H9 (cell line): Measurements from ENCODE around the gene ARSG. TPM values are rescaled to one million over a fixed set of nuclear protein-coding genes. Genes with fewer than 3 reads are reported as not detected.

Experiments used
- DNase-seq: peaks from one replicate; pipeline ENCODE4 v3.0.0-alpha.2; 2017
- H2AFZ ChIP-seq: one replicate; pipeline ENCODE4 v1.6.1; 2013; ENCODE audit warnings: mild to moderate bottlenecking, low read length, control low read depth, moderate library complexity
- H2AK5ac ChIP-seq: 2 replicates; pipeline ENCODE4 v1.6.1; 2013; ENCODE audit warnings: low read length, control low read depth, mixed read lengths; ENCODE audit not compliant: insufficient read length
- H2BK120ac ChIP-seq: one replicate; pipeline ENCODE4 v1.6.1; 2013; ENCODE audit warnings: low read depth, mild to moderate bottlenecking, low read length, control low read depth, inconsistent platforms; ENCODE audit not compliant: poor library complexity, severe bottlenecking
- H2BK12ac ChIP-seq: 2 replicates; pipeline ENCODE4 v1.6.1; 2013; ENCODE audit warnings: low read length, control low read depth, mixed read lengths, low read depth; ENCODE audit not compliant: insufficient read length
- H2BK15ac ChIP-seq: 2 replicates; pipeline ENCODE4 v1.6.1; 2013; ENCODE audit warnings: low read depth, low read length, control low read depth
- H2BK20ac ChIP-seq: one replicate; pipeline ENCODE4 v1.6.1; 2013; ENCODE audit warnings: low read depth, mild to moderate bottlenecking, low read length, control low read depth, inconsistent platforms; ENCODE audit not compliant: poor library complexity, severe bottlenecking
- H2BK5ac ChIP-seq: 2 replicates; pipeline ENCODE4 v1.6.1; 2013; ENCODE audit warnings: low read length, control low read depth, mixed read lengths; ENCODE audit not compliant: insufficient read length
- H3K14ac ChIP-seq: 2 replicates; pipeline ENCODE4 v1.6.1; 2013; ENCODE audit warnings: low read length, control low read depth; ENCODE audit not compliant: insufficient read depth
- H3K18ac ChIP-seq: 2 replicates; pipeline ENCODE4 v1.6.1; 2013; ENCODE audit warnings: low read depth, mild to moderate bottlenecking, mixed read lengths, low read length, control low read depth; ENCODE audit not compliant: insufficient read length
- H3K23ac ChIP-seq: 2 replicates; pipeline ENCODE4 v1.6.1; 2013; ENCODE audit warnings: low read length, control low read depth, mixed read lengths, low read depth; ENCODE audit not compliant: insufficient read length
- H3K23me2 ChIP-seq: 2 replicates; pipeline ENCODE4 v1.6.1; 2013; ENCODE audit warnings: low read depth, mild to moderate bottlenecking, mixed read lengths, low read length, control low read depth; ENCODE audit not compliant: insufficient read length, poor library complexity, severe bottlenecking
- H3K27ac ChIP-seq: 2 replicates; pipeline ENCODE4 v1.5.1; 2013; ENCODE audit warnings: low read length, control low read depth, mixed read lengths, low read depth; ENCODE audit not compliant: insufficient read length
- H3K27me3 ChIP-seq: 2 replicates; pipeline ENCODE4 v1.6.1; 2013; ENCODE audit warnings: low read length, control low read depth, inconsistent platforms; ENCODE audit not compliant: insufficient read depth
- H3K4ac ChIP-seq: 2 replicates; pipeline ENCODE4 v1.6.1; 2013; ENCODE audit warnings: low read depth, mild to moderate bottlenecking, control low read depth, inconsistent platforms, low read length, moderate library complexity
- H3K4me1 ChIP-seq: 2 replicates; pipeline ENCODE4 v1.6.1; 2013; ENCODE audit warnings: low read length, control low read depth, inconsistent platforms; ENCODE audit not compliant: insufficient read depth
- H3K4me2 ChIP-seq: 2 replicates; pipeline ENCODE4 v1.6.1; 2013; ENCODE audit warnings: low read length, control low read depth, mixed read lengths; ENCODE audit not compliant: insufficient read length, insufficient read depth
- H3K56ac ChIP-seq: 2 replicates; pipeline ENCODE4 v1.6.1; 2013; ENCODE audit warnings: low read depth, mild to moderate bottlenecking, mixed read lengths, low read length, control low read depth; ENCODE audit not compliant: insufficient read length
- H3K79me1 ChIP-seq: 2 replicates; pipeline ENCODE4 v1.6.1; 2013; ENCODE audit warnings: low read depth, mild to moderate bottlenecking, moderate library complexity, low read length, control low read depth, inconsistent platforms; ENCODE audit not compliant: insufficient read depth, poor library complexity, severe bottlenecking
- H3K79me2 ChIP-seq: 2 replicates; pipeline ENCODE4 v1.6.1; 2013; ENCODE audit warnings: low read length, control low read depth, inconsistent platforms; ENCODE audit not compliant: insufficient read depth
- H3K9ac ChIP-seq: 2 replicates; pipeline ENCODE4 v1.6.1; 2013; ENCODE audit warnings: low read length, control low read depth, mixed read lengths; ENCODE audit not compliant: insufficient read length; ENCODE audit errors: extremely low read depth
- H3K9me3 ChIP-seq: one replicate; pipeline ENCODE4 v1.6.1; 2013; ENCODE audit warnings: low read depth, low read length, inconsistent platforms; ENCODE audit not compliant: control insufficient read depth
- H3T11ph ChIP-seq: one replicate; pipeline ENCODE4 v1.6.1; 2013; ENCODE audit warnings: mild to moderate bottlenecking, low read length, control low read depth, inconsistent platforms
- H4K20me1 ChIP-seq: one replicate; pipeline ENCODE4 v1.6.1; 2013; ENCODE audit not compliant: control insufficient read depth, insufficient read length, insufficient read depth
- H4K5ac ChIP-seq: 2 replicates; pipeline ENCODE4 v1.6.1; 2013; ENCODE audit warnings: low read depth, mild to moderate bottlenecking, mixed read lengths, low read length, control low read depth; ENCODE audit not compliant: insufficient read length
- H4K8ac ChIP-seq: replicated peaks from 2 replicates; pipeline ENCODE4 v1.6.1; 2013; ENCODE audit warnings: low read length, control low read depth, mixed read lengths, low read depth; ENCODE audit not compliant: insufficient read length
- H4K91ac ChIP-seq: 2 replicates; pipeline ENCODE4 v1.6.1; 2013; ENCODE audit warnings: low read depth, mild to moderate bottlenecking, moderate library complexity, mixed read lengths, low read length, control low read depth; ENCODE audit not compliant: insufficient read length
- H3K27ac Mint-ChIP-seq, 3 experiments: 2 replicates in 2 of 3; 3 replicates in 1 of 3; pipeline ENCODE4 v1.8.0; 2020 to 2021; ENCODE audit warnings: mixed read lengths in 3 of 3, mild to moderate bottlenecking in 1 of 3, moderate library complexity in 1 of 3
- H3K27me3 Mint-ChIP-seq: 2 replicates; pipeline ENCODE4 v1.8.0; 2021; ENCODE audit warnings: low read depth, mild to moderate bottlenecking, moderate library complexity, mixed read lengths
- H3K36me3 Mint-ChIP-seq, 3 experiments: 2 replicates in 2 of 3; 3 replicates in 1 of 3; pipeline ENCODE4 v1.8.0; 2020 to 2021; ENCODE audit warnings: low read depth in 3 of 3, mixed read lengths in 3 of 3; ENCODE audit not compliant: insufficient read depth in 1 of 3
- H3K4me1 Mint-ChIP-seq, 2 experiments: 2 replicates each; pipeline ENCODE4 v1.8.0; 2020; ENCODE audit warnings: mixed read lengths in 2 of 2
- H3K4me3 Mint-ChIP-seq, 2 experiments: 2 replicates in 1 of 2; 3 replicates in 1 of 2; pipeline ENCODE4 v1.8.0; 2020 to 2021; ENCODE audit warnings: mild to moderate bottlenecking in 2 of 2, mixed read lengths in 2 of 2, moderate library complexity in 1 of 2
- H3K9me3 Mint-ChIP-seq, 2 experiments: 2 replicates in 1 of 2; 3 replicates in 1 of 2; pipeline ENCODE4 v1.8.0; 2020; ENCODE audit warnings: mild to moderate bottlenecking in 2 of 2, mixed read lengths in 2 of 2, moderate library complexity in 1 of 2
- CTCF ChIP-seq: fragments of 200-600 bp; sonication (generic); conservative IDR thresholded peaks from 3 replicates; pipeline ENCODE4 v1.8.0; 2021; ENCODE audit warnings: antibody characterized with exemption, mild to moderate bottlenecking
- WGBS: extraction: QIAGEN DNeasy Blood & Tissue Kit; methylation state at CpG from one replicate; pipeline ENCODE4 v1.1.7; 2013; ENCODE audit warnings: missing lambda C conversion rate, low lambda C conversion rate, mixed read lengths; ENCODE audit not compliant: insufficient read length; ENCODE audit errors: extremely low coverage; 5-methylcytosine and 5-hydroxymethylcytosine counted together
- total RNA-seq: library from RNA; stranded (reverse); gene quantifications from 2 replicates; pipeline ENCODE4 v1.2.1, GENCODE V29; 2021

The ARSG gene
- total RNA-seq, 1 experiment from 2014 or later, result 3.6 TPM

- Histone ChIP-seq H3K18ac (no peak overlapping the region), H3T11ph (no peak overlapping the region), H3K4me2 (no peak overlapping the region), H2BK12ac (no peak overlapping the region), H4K91ac (no peak overlapping the region), H3K23me2 (peaks cover 19% of the 10 kb centered on the region), H4K8ac (no peak overlapping the region), H4K20me1 (no peaks in the 10 kb centered on the region), H2BK20ac (no peak overlapping the region), H3K9me3 (no peaks in the 10 kb centered on the region), H2AFZ (no peak overlapping the region), H2BK15ac (no peak overlapping the region), H3K14ac (no peak overlapping the region), H2BK120ac (no peak overlapping the region), H3K27ac (no peak overlapping the region), H3K4me1 (peaks cover 2% of the 10 kb centered on the region; the same call in 1 of the 2 replicates), H3K56ac (no peak overlapping the region), H2AK5ac (no peak overlapping the region), H3K27me3 (peaks cover 21% of the 10 kb centered on the region; the same call in 1 of the 2 replicates), H4K5ac (no peak overlapping the region), H3K4ac (no peak overlapping the region), H3K23ac (no peak overlapping the region), H3K9ac (no peak overlapping the region), H2BK5ac (no peak overlapping the region), H3K79me2 (no peaks in the 10 kb centered on the region), H3K79me1 (no peaks in the 10 kb centered on the region)
- Mint-ChIP-seq H3K9me3 (no peaks in the 10 kb centered on the region), H3K27ac (no peak overlapping the region), H3K4me1 (peaks cover 35 to 37% of the 10 kb centered on the region in 2 experiments), H3K4me3 (no peak overlapping the region), H3K36me3 (peaks cover 0 to 1% (median 0%) of the 10 kb centered on the region in 3 experiments; a peak in 1 of 7 replicates), H3K27me3 (peaks cover 59% of the 10 kb centered on the region)
- TF ChIP-seq CTCF, result no peak
- no CpG with 5 or more reads among the region's 5 CpGs for WGBS
- DNase-seq, result no peak
Measured at GRCh38 chr17:68288375-68288774, 2.9 kb upstream of the ARSG start.
